NCI-H2171 (cell line): Measurements from ENCODE around the gene NUP160.
"Not testable (repeated sequence)": the region's sequence is repeated elsewhere in the genome, so short reads cannot be mapped to it uniquely, and the experiment has no call there.

Experiments
- DNase-seq: peaks from one replicate; lab custom pipeline; 2025; lab: John Stamatoyannopoulos, UW

NUP160 gene

DNA sequence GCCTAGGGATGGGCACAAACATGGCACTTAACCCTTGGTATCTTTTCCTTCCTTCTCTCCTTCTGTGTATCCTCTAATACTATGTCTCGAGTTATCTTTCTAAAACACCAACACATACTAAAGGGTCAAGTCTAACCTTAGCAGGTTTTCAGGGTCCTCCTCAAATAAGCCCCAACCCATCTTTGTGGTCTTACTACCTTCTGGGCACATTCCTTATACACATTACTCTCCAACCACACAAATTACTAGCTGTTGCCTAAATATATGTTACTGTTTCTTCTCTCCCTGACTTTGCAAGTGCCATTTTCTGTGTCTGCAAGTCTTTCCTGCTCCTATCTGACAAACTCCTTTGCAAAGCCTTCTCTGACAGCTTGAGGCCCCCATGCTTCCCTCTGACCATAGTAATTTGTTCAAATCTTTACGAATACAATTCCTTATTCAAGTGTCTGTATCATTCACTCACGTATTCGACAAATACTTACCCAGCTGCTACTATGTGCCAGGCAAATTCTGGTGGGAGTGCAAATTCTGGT lies 15.8 kb upstream of the NUP160 start:
- DNase-seq: no peak

DNA sequence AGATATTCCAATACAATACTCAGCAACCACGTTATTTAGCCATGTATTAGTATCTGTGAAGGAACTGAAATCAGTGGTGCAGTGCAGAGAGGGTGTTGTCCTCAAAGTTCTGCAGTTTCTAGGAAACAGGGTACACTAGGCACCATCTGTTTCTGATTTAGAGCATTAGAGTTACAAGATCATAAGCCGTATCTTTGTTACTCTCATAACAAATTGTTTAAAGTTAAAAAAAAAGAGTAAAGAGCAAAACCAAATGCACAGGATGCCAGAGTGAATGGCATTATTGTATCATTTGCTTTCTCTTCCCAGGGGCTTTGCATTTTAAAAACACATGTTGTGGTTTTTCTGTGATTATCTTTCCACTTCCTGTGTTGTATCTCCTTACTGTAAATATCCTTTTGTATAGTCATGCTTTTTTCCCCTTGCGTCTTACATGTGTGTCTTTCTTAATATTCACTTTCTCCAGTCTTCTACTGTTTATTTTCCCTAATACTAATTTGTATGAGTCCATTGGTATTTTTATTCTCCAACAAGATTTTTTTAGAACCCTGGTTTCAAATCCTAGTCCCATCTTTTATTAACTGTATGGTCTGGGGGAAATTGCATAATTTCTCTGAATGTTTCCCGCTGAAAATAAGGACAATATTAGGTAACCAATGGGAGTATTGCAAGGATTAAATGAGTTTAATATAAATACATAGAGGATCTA lies 15.2 kb upstream of the NUP160 start:
- no peak for DNase-seq

DNA sequence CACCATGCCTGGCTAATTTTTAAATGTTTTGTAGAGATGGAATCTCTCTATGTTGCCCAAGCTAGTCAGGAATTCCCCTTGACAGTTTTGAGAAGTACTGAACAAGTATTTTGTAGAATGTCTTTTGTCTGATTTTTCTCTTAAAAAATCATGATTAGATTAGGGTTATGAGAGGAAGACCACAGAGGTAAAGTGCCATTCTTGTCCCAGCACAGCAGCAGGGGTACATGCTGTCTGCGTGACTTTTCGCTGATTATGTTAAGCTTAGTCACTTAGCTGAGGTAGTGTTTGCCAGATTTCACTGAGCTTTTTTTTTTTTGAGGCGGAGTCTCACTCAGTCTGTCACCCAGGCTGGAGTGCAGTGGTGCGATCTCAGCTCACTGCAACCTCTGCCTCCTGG lies 13.6 kb upstream of the NUP160 start:
- DNase-seq: no peak

DNA sequence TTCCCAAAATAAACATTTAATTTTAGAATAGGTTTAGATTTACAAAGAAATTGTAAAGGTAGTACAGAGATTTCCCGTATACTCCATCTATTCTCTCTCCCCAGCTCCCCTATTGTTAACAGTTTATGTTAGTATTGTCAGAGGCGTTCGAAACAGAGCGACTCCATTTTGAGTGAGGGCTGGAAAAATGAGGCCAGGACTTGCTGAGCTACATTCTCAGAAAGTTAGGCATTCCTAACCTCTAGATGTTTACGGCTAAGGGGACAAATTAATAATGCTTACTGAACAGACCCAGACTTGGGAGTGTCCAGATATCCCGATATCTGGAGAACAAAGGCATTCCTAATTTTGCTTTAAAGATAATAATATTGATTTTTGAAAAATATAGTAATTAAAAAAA lies 12.4 kb upstream of the NUP160 start:
- DNase-seq: no peak

DNA sequence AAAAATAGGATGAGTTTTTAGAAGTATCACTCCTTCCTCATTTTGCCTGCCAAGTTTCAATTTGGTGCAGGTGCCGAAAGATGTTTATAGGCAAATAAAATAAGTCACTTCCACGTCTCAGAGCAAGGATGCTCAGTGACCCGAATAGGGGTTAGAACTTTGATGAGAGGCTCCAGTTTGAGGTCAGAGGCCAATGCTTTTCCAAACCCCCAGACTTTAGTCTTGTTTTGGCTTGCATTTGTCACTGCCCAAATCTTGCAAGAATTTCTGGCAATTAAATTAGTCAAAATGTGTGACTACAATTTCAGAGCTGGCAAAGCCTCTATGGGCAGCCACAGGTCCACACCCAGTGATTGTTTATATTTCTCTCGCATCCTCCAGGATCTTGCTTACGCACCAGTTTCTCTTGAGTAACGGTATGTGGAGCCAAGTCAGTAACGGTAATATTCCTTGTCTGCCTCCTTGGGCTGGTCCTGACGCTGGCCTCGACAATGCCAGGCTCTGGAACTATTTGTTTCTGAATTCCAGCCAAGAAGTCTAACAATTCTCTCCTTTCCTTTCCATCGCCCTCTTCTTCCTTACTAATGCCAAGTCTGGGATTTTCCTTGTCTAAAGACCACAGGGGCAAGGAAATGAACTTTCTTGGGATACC lies 9.9 kb upstream of the NUP160 start:
- DNase-seq: no peak

DNA sequence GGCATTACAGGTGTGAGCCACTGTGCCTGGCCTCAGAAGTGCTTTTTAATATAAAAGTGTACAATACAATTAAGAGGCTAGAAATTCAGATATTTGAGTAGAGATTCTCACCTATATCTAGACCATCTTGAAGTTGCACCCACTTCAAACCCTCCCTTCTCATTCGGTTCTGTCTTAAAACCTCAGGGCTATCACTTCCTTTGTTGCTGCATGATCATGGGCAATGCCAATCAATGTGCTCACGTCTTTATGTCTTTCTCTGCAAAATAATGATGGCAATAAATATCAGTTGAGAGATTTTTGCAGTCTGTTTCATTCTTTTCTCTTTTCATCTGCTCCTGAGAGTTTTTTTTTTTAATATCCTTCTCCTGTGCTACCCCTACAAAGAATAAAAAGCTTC lies 9.3 kb upstream of the NUP160 start:
- no peak for DNase-seq

DNA sequence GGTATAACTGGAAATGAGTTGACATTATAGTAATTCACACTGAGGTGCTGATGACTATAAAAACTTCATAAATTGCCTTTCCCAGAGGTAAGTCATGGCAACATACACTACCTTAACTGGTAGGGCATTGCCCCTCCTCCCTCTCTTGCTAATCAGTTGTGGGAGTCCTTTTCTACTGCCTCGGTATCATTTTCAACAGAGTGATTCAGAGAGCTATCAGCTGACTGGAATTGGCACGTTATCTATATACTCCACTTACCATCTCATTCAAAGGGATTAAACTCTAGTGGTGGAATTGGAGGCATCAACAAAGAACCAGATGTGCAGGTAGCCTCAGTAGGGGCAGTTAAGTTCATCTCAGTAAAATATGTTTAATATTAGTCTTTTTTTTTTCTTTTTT lies 8.0 kb upstream of the NUP160 start:
- DNase-seq: no peak

DNA sequence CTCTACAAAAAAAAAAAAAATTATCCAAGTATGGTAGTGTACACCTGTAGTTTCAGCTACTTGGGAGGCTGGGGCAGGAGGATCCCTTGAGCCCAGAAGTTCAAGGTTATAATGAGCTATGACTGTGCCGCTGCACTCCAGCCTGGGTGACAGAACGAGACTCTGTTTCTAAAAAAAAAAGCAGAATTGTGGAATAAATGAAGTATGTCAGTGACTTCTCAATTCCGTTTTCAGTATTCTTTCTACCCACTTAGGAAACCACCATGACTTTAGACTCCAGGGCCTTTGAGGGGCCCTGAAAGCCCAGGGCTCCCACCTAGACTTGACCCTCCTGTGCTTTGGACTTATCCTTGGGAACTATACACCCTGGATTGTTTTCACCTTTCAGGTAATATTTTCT lies 6.5 kb upstream of the NUP160 start:
- no peak for DNase-seq

DNA sequence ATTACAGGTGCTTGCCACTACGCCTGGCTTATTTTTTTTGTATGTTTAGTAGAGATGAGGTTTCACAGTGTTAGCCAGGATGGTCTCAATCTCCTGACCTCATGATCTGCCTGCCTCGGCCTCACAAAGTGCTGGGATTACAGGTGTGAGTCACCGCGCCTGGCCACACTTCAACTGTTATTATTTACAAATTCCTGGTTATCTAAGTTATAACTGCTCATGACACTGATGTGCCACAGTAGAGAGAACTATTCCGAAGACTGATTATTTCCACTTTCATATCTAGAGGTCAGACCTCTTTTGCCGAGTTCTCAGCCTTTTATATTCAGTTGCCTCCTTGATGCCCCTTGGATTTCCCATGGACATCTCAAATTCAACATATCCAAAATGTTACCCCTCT lies 3.9 kb upstream of the NUP160 start:
- no peak for DNase-seq

DNA sequence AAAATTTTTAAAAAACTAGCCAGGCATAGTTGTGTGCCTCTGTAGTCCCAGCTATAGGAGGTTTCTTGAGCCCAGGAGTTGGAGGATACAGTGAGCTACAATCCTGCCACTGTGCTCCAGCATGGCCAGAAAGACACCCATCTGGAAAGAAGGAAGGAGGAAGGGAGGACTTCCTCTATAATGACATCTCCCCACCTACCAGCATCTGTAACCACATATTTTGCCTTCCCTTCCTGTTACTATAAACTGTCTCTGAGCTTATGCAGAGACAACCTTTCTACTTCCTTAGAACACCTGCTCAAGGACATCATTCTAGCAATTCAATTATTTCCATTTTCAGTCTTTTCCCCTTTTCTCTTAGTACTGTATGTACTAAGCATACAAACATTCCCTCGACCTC lies 2.2 kb upstream of the NUP160 start:
- no peak for DNase-seq

DNA sequence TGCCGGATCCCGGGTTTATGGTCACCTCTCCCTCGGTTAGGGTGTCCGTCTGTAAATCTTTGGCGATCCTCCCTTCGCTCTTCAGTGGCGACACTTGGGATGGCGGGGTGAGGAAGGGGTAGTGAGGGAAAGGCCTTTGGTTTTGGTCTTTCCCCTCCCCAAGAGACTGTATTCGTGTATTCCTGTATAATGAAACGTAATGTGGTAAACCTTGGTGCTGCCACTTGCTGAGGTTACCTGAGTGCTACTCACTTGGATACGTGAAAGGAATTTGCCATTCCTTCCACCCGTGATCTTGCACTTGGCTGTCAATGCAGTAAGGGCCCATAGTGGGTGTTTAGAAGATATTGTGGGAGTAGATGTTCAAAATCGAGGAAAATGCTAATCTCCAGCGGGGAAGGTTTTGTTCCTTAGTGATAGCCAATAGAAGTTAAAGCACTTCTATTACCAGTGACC lies 578 bp upstream of the NUP160 start:
- no peak for DNase-seq

DNA sequence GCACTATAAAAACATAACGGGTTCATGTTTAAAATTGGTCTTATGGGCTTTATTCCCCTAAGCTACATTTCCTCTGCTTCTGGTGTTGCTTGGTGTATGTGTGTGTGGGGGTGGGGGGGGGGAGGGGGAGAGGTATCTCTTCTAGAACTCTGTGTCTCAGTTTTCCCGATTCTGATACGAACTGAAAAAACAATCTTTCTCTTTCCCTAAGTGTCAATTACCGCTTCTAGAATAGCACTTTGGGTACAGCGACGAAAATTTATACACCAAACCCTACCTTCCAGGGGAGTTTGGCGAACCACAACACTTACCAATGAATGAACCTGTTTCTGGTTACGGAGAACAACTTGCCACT lies 636 bp downstream of the NUP160 start:
- no peak for DNase-seq

DNA sequence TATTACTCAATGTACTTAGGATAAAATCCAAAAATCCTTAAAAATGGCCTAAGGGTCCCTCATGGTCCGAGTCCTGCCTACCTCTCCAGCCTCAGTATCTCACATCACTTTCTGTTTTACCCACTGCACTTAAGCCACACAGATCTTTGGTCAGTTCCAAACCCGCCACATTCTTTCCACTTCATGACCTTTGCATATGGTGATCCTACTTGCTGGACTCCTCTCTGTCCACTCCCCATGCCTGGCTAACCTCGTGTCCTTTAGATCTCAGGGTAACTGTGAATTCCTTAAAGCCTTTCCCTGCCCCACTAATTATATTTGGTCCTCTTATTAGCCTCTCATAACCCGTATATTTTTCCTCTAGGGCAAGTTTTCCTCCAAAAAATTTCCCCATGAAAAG lies 1.2 kb downstream of the NUP160 start:
- no peak for DNase-seq

DNA sequence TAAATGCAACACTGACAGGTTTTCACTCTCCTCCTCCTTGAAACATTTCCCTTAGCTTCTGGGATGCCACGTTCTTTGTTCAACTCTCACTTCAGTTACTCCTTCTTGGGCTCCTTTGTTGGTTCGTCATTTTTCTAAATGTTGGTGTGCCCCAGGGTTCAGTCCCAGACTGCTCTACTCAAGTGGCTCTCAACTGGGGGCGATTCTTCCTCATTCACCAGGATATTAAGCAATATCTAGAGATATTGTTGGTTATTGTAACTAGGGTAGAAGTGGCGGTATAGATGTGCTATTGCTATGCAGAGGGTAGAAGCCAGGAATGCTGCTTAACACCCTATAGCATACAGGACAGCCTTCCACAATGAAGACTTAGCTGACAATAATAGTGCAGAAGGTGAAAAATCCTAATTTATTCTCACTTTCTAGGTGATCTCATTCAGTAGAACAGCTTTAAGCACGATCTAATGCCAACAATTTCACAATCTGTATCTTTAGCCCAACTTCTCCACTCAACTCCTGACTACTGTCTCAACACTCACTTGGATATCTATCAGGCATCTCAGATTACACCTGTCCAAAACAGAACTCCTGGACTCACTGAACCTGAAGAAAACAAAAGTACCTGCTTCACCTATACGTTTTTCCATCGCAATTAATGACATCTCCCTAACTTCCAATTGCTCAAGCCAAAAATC lies 4.6 kb downstream of the NUP160 start:
- DNase-seq: no peak

DNA sequence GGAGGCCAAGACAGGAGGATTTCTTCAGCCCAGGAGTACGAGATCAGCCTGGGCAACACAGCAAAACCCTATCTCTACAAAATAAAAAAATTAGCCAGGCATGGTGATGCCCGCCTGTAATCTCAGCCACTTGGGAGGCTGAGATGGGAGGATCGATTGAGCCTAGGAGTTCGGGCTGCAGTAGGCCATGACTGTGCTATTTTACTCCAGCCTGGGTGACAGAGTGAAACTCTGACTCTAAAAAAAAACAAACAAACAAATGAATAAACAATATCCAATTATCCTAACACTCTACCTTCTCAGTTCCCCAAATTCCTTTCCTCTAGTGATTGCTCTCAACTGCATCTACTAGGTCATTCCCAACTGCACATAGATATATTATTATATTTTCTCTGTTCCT lies 5.4 kb downstream of the NUP160 start:
- DNase-seq: no peak

DNA sequence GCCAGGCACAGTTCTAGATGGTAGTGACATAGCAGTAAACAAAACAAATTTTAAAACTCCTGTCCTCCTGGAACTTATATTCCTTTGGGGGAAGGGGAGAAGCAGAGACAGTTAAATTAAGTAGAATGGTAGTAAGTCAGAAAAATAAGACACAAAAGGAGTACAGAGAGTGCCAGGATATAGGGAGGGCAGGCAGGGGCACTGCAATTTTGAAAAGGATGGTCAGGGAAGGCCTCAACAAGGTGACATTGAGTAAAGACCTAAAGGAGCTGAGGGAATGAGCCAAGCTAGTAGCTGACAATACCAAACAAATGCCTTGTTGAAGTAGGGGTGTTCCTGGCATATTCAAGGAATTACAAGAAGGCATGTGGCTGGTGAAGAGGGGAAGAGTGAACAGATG lies 10.2 kb downstream of the NUP160 start:
- DNase-seq: no peak

DNA sequence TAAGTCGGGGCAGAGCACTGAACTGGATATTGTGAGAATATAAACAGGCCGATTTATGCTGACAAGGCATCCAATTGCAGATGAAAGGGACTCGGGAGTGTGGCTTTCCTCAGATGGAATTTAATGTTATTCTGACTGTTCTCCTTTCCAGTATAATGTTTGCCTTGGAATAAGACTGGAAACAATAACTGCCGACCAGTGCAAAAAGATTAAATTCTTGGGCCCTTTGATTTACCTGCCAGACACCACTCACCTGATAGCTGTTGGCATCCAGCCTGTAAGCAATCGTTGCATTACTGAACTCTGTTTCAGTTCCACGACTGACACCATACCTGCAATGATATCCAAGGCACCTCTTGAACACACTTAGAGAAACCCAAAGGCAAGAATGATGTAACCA lies 10.9 kb downstream of the NUP160 start:
- DNase-seq: no peak

DNA sequence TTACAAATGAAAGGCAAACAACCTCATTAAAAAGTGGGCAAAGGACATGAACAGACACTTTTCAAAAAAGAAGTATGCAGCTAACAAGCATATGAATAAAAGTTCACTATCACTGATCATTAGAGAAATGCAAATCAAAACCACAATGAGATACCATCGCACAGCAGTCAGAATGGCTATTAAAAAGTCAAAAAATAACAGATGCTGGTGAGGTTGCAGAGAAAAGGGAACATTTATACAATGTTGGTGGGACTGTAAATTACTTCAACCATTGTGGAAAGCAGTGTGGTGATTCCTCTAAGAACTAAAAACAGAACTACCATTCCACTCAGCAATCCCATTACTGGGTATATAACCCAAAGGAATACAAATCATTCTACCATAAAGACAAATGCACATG lies 18.1 kb downstream of the NUP160 start:
- not testable (repeated sequence) for DNase-seq

DNA sequence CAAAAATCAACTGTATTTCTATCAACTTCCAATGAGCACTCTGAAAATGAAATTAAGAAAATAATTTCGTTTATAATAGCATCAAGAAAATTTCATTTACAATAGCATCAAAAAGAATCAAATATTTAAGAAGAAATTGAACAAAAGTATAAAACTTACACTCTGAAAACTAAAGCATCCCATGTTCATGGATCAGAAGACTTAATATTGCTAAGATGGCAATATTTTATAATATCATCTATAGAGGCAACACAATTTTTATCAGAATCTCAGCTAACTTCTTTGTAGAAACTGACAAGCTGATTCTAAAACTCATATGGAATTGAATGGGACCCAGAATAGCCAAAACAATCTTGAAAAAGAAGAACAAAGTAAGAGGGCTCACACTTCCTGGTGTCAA lies 19.9 kb downstream of the NUP160 start:
- no peak for DNase-seq

DNA sequence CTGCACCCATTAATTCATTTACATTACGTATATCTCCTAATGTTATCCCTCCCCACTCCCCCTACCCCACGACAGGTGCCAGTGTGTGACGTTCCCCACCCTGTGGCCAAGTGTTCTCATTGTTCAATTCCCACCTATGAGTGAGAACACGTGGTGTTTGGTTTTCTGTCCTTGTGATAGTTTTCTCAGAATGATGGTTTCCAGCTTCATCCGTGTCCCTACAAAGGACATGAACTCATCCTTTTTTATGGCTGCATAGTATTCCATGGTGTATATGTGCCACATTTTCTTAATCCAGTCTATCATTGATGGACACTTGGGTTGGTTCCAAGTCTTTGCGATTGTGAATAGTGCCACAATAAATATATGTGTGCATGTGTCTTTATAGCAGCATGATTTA lies 25.5 kb downstream of the NUP160 start:
- not testable (repeated sequence) for DNase-seq

DNA sequence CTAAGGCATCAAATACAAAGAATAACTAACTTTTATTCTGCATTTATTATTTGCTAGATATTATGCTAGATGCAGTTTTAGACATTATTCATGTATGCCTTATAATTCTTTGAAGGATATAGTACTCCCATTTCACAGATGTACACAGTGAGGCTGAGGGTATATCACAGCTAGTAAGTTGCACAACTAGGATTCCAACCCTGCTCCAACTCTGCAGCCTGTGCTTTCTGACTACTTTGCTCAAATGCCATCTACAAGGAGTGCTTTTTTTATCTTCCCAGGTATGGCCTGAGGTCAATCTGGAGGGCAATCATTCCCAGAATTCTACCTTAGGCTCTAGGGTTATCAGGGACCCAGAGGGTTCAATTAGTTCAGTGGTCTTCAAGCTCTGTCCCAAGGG lies 28.4 kb downstream of the NUP160 start:
- no peak for DNase-seq

DNA sequence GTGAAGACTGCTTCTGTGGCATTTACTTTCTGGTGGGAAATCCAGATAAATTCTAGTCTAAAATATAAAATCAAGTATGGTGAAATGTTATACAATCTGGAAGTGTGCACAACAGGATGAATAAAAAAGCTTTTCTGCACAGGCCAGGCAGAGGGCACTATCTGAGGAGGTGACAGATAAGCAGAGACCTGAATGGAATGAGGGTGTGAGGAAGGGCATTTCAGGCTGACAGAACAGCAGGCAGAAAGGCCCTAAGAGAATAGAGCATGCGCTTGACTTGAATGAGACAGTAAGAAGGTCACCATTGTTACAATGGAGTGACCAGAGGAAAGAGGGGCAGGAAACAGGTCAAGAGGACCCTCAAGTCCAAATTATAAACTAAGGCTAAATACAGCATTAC lies 47.4 kb downstream of the NUP160 start:
- DNase-seq: no peak

DNA sequence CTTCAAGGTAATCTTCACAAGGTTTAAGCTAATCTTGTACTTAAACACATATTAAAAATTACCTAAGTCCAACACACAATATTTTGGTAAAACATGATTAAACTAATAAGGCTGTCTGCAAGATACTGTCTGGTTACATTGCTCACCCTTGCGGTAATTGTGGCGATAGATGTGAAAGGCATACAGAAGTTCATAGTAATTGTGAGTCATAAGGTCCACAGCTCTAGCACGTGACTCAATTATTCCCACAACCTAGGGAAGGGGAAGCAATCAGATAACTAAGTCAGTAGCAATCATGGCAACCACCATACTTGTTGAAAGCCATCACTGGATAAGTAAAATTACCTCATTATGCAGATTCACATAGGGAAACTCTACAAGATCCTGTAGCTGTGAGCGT lies 50.5 kb downstream of the NUP160 start:
- DNase-seq: no peak
